SK-N-SH treated with all-trans-retinoic acid at 6 μM for 48 hours (cell line): Measurements from ENCODE around the gene SEMA5B.

ENCODE experiments used
- ARNTL ChIP-seq: fragments of 450-650 bp; formaldehyde crosslinking; IDR thresholded peaks from 2 replicates; pipeline ENCODE4 v1.5.0; 2020; ENCODE audit warnings: low read depth, mild to moderate bottlenecking, moderate library complexity, borderline replicate concordance
- BACH2 ChIP-seq: fragments of 250-450 bp; sonication (Bioruptor Pico); IDR thresholded peaks from 2 replicates; pipeline ENCODE4 v1.9.0; 2021; ENCODE audit warnings: mild to moderate bottlenecking, borderline replicate concordance
- CREB5 ChIP-seq: fragments of 250-450 bp; sonication (Bioruptor Pico); IDR thresholded peaks from 2 replicates; pipeline ENCODE4 v1.5.1; 2020; ENCODE audit warnings: low read depth, mild to moderate bottlenecking, moderate library complexity
- CSRNP3 ChIP-seq: fragments of 250-450 bp; sonication (Bioruptor Pico); IDR thresholded peaks from 2 replicates; pipeline ENCODE4 v1.5.1; 2021; ENCODE audit warnings: mild to moderate bottlenecking, moderate library complexity
- ESRRG ChIP-seq: fragments of 250-450 bp; sonication (Bioruptor Pico); IDR thresholded peaks from 2 replicates; pipeline ENCODE4 v1.6.1; 2021; ENCODE audit warnings: mild to moderate bottlenecking
- PATZ1 ChIP-seq: fragments of 250-450 bp; sonication (Bioruptor Pico); IDR thresholded peaks from 2 replicates; pipeline ENCODE4 v1.8.0; 2020; ENCODE audit warnings: mild to moderate bottlenecking, moderate library complexity, borderline replicate concordance
- POU6F1 ChIP-seq: fragments of 250-450 bp; sonication (Bioruptor Pico); IDR thresholded peaks from 2 replicates; pipeline ENCODE4 v1.8.0; 2021; ENCODE audit warnings: low read depth, mild to moderate bottlenecking, moderate library complexity, borderline replicate concordance
- RARB ChIP-seq: fragments of 250-450 bp; sonication (Bioruptor Pico); IDR thresholded peaks from 2 replicates; pipeline ENCODE4 v1.8.0; 2021; ENCODE audit warnings: mild to moderate bottlenecking, moderate library complexity
- TCF4 ChIP-seq: fragments of 250-450 bp; sonication (Bioruptor Pico); IDR thresholded peaks from 2 replicates; pipeline ENCODE4 v1.8.0; 2021; ENCODE audit warnings: mild to moderate bottlenecking, moderate library complexity, borderline replicate concordance
- TOX ChIP-seq: fragments of 250-450 bp; sonication (Bioruptor Pico); IDR thresholded peaks from 2 replicates; pipeline ENCODE4 v1.8.0; 2021; ENCODE audit warnings: mild to moderate bottlenecking, moderate library complexity, borderline replicate concordance
- ZFP3 ChIP-seq: fragments of 250-450 bp; sonication (Bioruptor Pico); IDR thresholded peaks from 2 replicates; pipeline ENCODE4 v1.5.0; 2020; ENCODE audit warnings: mild to moderate bottlenecking, moderate library complexity
- ZNF565 ChIP-seq: fragments of 450-650 bp; formaldehyde crosslinking; conservative IDR thresholded peaks from 2 replicates; pipeline ENCODE4 v1.5.0; 2020; ENCODE audit warnings: low read depth, mild to moderate bottlenecking, moderate library complexity
- ZNF8 ChIP-seq: fragments of 450-650 bp; formaldehyde crosslinking; IDR thresholded peaks from 2 replicates; pipeline ENCODE4 v1.5.0; 2020; ENCODE audit warnings: mild to moderate bottlenecking, moderate library complexity
- TF ChIP-seq, protein P1 (sequence below): fragments of 250-450 bp; sonication (Bioruptor Pico); IDR thresholded peaks from 2 replicates; pipeline ENCODE4 v1.5.0; 2020; ENCODE audit warnings: mild to moderate bottlenecking, moderate library complexity

DNA sequence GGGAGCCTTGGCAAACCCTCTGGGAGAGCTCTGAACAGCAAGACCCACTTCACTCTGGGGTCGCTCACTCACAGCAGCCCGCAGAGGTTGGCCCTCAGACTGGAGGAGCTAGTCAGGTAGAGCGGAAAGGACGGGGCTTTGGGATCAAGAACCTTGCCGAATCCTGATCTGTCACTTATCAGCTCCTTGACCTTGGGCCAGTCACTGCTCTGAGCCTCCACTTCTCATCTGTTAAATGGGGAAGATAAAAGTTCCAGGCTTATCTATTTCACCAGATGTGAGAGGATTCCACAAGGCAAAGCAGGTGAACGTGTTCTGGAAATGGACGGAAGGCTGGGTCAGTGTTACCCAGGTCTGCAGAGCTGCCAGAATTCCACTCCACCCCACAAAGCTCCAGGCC, 29.4 kb downstream of the SEMA5B start:
- TF ChIP-seq TOX (no peak), ARNTL (CRISPR knock-in tag) (no peak), CSRNP3 (CRISPR knock-in tag) (no peak), POU6F1 (CRISPR knock-in tag) (no peak), CREB5 (no peak), ZFP3 (CRISPR knock-in tag) (no peak), ESRRG (CRISPR knock-in tag) (no peak), ZNF565 (CRISPR knock-in tag) (no peak), PATZ1 (no peak), TCF4 (CRISPR knock-in tag) (no peak), BACH2 (CRISPR knock-in tag) (no peak), RARB (no peak), ZNF8 (CRISPR knock-in tag) (no peak)
- TF ChIP-seq, protein P1, sequence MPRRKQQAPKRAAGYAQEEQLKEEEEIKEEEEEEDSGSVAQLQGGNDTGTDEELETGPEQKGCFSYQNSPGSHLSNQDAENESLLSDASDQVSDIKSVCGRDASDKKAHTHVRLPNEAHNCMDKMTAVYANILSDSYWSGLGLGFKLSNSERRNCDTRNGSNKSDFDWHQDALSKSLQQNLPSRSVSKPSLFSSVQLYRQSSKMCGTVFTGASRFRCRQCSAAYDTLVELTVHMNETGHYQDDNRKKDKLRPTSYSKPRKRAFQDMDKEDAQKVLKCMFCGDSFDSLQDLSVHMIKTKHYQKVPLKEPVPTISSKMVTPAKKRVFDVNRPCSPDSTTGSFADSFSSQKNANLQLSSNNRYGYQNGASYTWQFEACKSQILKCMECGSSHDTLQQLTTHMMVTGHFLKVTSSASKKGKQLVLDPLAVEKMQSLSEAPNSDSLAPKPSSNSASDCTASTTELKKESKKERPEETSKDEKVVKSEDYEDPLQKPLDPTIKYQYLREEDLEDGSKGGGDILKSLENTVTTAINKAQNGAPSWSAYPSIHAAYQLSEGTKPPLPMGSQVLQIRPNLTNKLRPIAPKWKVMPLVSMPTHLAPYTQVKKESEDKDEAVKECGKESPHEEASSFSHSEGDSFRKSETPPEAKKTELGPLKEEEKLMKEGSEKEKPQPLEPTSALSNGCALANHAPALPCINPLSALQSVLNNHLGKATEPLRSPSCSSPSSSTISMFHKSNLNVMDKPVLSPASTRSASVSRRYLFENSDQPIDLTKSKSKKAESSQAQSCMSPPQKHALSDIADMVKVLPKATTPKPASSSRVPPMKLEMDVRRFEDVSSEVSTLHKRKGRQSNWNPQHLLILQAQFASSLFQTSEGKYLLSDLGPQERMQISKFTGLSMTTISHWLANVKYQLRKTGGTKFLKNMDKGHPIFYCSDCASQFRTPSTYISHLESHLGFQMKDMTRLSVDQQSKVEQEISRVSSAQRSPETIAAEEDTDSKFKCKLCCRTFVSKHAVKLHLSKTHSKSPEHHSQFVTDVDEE (CRISPR knock-in tag) = no peak
